PC-9 (cell line): ENCODE results near the gene SLC16A9. TPM values are rescaled to one million over a fixed set of nuclear protein-coding genes. Genes with fewer than 3 reads are reported as not detected.

ENCODE experiments used
- BruUV-seq: library from RNA; stranded (reverse); fragments of 400-500 nt; replicated peaks from 2 replicates; lab custom pipeline; 2021; lab: Mats Ljungman, UMichigan
- CTCF ChIA-PET: fragments of 300-600 bp; sonication (Branson Sonifier 250); formaldehyde crosslinking; loops from one replicate; lab custom pipeline; 2022; ENCODE audit warnings: antibody characterized with exemption; lab: Charles Lee
- POLR2A ChIA-PET: fragments of 300-600 bp; sonication (Branson Sonifier 250); formaldehyde crosslinking; loops from one replicate; lab custom pipeline; 2022; ENCODE audit warnings: antibody characterized with exemption; ENCODE audit not compliant: unreplicated experiment; lab: Charles Lee
- DNase-seq, 2 experiments: peaks; one replicate each; pipeline versions ENCODE4 v3.0.0 to v3.0.0-alpha.2; 2015 to 2022; ENCODE audit warnings: mixed read lengths in 1 of 2
- H2AFZ ChIP-seq: fragments of 200-600 bp; sonication (generic); 2 replicates; pipeline ENCODE4 v1.8.1; 2017; ENCODE audit warnings: antibody characterized with exemption
- H3F3A ChIP-seq: fragments of 200-600 bp; sonication (generic); 2 replicates; pipeline ENCODE4 v1.8.1; 2017; ENCODE audit warnings: antibody characterized with exemption, mild to moderate bottlenecking, low read depth; ENCODE audit not compliant: insufficient read depth
- H3K27ac ChIP-seq: fragments of 200-600 bp; sonication (generic); 2 replicates; pipeline ENCODE4 v1.6.1; 2016; ENCODE audit warnings: mixed run types
- H3K27me3 ChIP-seq: fragments of 200-600 bp; sonication (generic); 2 replicates; pipeline ENCODE4 v1.6.1; 2016; ENCODE audit warnings: low read depth, mixed run types; ENCODE audit not compliant: insufficient read depth
- H3K36me3 ChIP-seq: fragments of 200-600 bp; sonication (generic); 2 replicates; pipeline ENCODE4 v1.6.1; 2016; ENCODE audit warnings: low read depth, mixed run types
- H3K4me1 ChIP-seq: fragments of 200-600 bp; sonication (generic); replicated peaks from 2 replicates; pipeline ENCODE4 v1.6.1; 2016; ENCODE audit warnings: mixed run types; ENCODE audit not compliant: insufficient read depth
- H3K4me2 ChIP-seq: fragments of 200-600 bp; sonication (generic); 2 replicates; pipeline ENCODE4 v1.6.1; 2017; ENCODE audit warnings: mixed run types
- H3K4me3 ChIP-seq: fragments of 200-600 bp; sonication (generic); 2 replicates; pipeline ENCODE4 v1.6.1; 2016; ENCODE audit warnings: mixed run types
- H3K79me2 ChIP-seq: fragments of 200-600 bp; sonication (generic); 2 replicates; pipeline ENCODE4 v1.6.1; 2017; ENCODE audit warnings: low read depth, mixed run types
- H3K9me2 ChIP-seq: fragments of 200-600 bp; sonication (generic); 2 replicates; pipeline ENCODE4 v1.8.1; 2017; ENCODE audit warnings: mild to moderate bottlenecking; ENCODE audit not compliant: insufficient read depth
- H3K9me3 ChIP-seq: fragments of 200-600 bp; sonication (generic); 2 replicates; pipeline ENCODE4 v1.8.1; 2016; ENCODE audit warnings: low read depth; ENCODE audit not compliant: insufficient read depth
- H4K20me1 ChIP-seq: fragments of 200-600 bp; sonication (generic); 2 replicates; pipeline ENCODE4 v1.8.1; 2017; ENCODE audit not compliant: insufficient read depth
- CTCF ChIP-seq: fragments of 200-600 bp; sonication (generic); conservative IDR thresholded peaks from 2 replicates; pipeline ENCODE4 v1.6.1; 2017; ENCODE audit warnings: mixed run types, antibody characterized with exemption, mild to moderate bottlenecking, moderate library complexity
- EZH2 ChIP-seq: fragments of 200-600 bp; sonication (generic); IDR thresholded peaks from 2 replicates; pipeline ENCODE4 v1.8.0; 2017; ENCODE audit warnings: antibody characterized with exemption, low read depth
- intact Hi-C: fragments of 100-400 bp; cut with micrococcal nuclease; formaldehyde crosslinking; loops from one replicate; pipeline ENCODE4 v1.10.0; 2022; ENCODE audit not compliant: unreplicated experiment
- total RNA-seq: library from RNA; stranded (reverse); gene quantifications from 2 replicates; pipeline ENCODE4 v1.2.3, GENCODE V29; 2021

Gene SLC16A9
- total RNA-seq, 1 experiment from 2014 or later: not detected

GRCh38 chr10:59678884-59679301 lies 30.8 kb downstream of the SLC16A9 start:
- H4K20me1 ChIP-seq: no peaks in the 10 kb centered on the region
- no peaks in the 10 kb centered on the region for H3K9me2 ChIP-seq
- CTCF ChIA-PET: no interaction called here
- H3K36me3 ChIP-seq: no peaks in the 10 kb centered on the region
- H3K4me1 ChIP-seq: 0 out of 2 replicates have a peak, but pooled peaks cover 6% of the 10 kb centered on the region
- H3K27me3 ChIP-seq: no peaks in the 10 kb centered on the region
- peak overlapping the region; percentile 37; the same call in 1 of the 2 replicates for H2AFZ ChIP-seq
- intact Hi-C loops: no loop called here
- DNase-seq: peak; percentile 55 to 86
- no peaks in the 10 kb centered on the region for H3K79me2 ChIP-seq
- H3K4me2 ChIP-seq: peak overlapping the region; percentile 27; the same call in 1 of the 2 replicates
- no TSS peak for BruUV-seq
- H3K27ac ChIP-seq: peak overlapping the region; percentile 15
- H3F3A ChIP-seq: no peaks in the 10 kb centered on the region
- H3K9me3 ChIP-seq: no peaks in the 10 kb centered on the region
- POLR2A ChIA-PET: no interaction called here
- no peak overlapping the region for H3K4me3 ChIP-seq
- TF ChIP-seq CTCF (no peak), EZH2 (no peak)

GRCh38 chr10:59677253-59677831 lies 32.3 kb downstream of the SLC16A9 start:
- no peak overlapping the region for H3K4me3 ChIP-seq
- CTCF ChIA-PET: no interaction called here

GRCh38 chr10:59675812-59676211 lies 33.8 kb downstream of the SLC16A9 start:
- intact Hi-C loops: no loop called here
- H3K27me3 ChIP-seq: no peaks in the 10 kb centered on the region

More at GRCh38 chr10:59677253-59677831, 32.3 kb downstream of the SLC16A9 start:
- no peak for DNase-seq
- Histone ChIP-seq H4K20me1 (no peaks in the 10 kb centered on the region), H3K9me2 (no peaks in the 10 kb centered on the region), H2AFZ (no peak overlapping the region), H3K79me2 (no peaks in the 10 kb centered on the region), H3K4me1 (0 out of 2 replicates have a peak, but pooled peaks cover 6% of the 10 kb centered on the region), H3K36me3 (no peaks in the 10 kb centered on the region), H3K9me3 (no peaks in the 10 kb centered on the region), H3K27me3 (no peaks in the 10 kb centered on the region), H3K27ac (no peak overlapping the region), H3K4me2 (no peak overlapping the region), H3F3A (no peaks in the 10 kb centered on the region)
- no TSS peak for BruUV-seq
- intact Hi-C loops: no loop called here
- TF ChIP-seq EZH2: no peak
- TF ChIP-seq CTCF: no peak
- POLR2A ChIA-PET: no interaction called here

More at GRCh38 chr10:59675812-59676211, 33.8 kb downstream of the SLC16A9 start:
- ChIA-PET POLR2A (no interaction called here), CTCF (interaction anchor here (0.7 kb wide), 1 partner anchor 288 kb away, joined by 3 read pairs; no protein-coding TSS in a partner anchor)
- H3K4me3 ChIP-seq: no peak overlapping the region
- no peaks in the 10 kb centered on the region for H3K9me3 ChIP-seq
- H3F3A ChIP-seq: no peaks in the 10 kb centered on the region
- 0 out of 2 replicates have a peak, but pooled peaks cover 6% of the 10 kb centered on the region for H3K4me1 ChIP-seq
- no peak overlapping the region for H3K4me2 ChIP-seq
- peak; percentile 42; the same call in 1 of the 2 replicates for TF ChIP-seq CTCF
- no peak for TF ChIP-seq EZH2
- no peak overlapping the region for H2AFZ ChIP-seq
- no peaks in the 10 kb centered on the region for H3K36me3 ChIP-seq
- no peaks in the 10 kb centered on the region for H3K9me2 ChIP-seq
- no TSS peak for BruUV-seq
- no peak overlapping the region for H3K27ac ChIP-seq
- no peaks in the 10 kb centered on the region for H3K79me2 ChIP-seq
- no peak for DNase-seq
- no peaks in the 10 kb centered on the region for H4K20me1 ChIP-seq
